Hippocampal formation (tissue), 2 donors: ENCODE data around the gene LRRC27.
"Not testable (repeated sequence)": the region's sequence is repeated elsewhere in the genome, so short reads cannot be mapped to it uniquely, and the experiment has no call there.

Source experiments
- DNase-seq, 2 donors: peaks; one replicate each; lab custom pipeline; 2025; lab: John Stamatoyannopoulos, UW

LRRC27 gene

DNA sequence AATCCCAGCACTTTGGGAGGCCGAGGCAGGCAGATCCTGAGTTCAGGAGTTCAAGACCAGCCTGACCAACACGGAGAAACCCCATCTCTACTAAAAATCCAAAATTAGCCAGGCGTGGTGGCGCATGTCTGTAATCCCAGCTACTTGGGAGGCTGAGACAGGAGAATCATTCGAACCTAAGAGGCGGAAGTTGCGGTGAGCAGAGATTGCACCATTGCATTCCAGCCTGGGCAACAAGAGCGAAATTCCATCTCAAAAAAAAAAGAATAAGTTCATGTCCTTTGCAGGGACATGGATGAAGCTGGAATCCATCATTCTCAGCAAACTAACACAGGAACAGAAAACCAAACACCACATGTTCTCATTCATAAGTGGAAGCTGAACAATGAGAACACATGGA is 17.1 kb upstream of the LRRC27 start:
- DNase-seq: not testable (repeated sequence)

DNA sequence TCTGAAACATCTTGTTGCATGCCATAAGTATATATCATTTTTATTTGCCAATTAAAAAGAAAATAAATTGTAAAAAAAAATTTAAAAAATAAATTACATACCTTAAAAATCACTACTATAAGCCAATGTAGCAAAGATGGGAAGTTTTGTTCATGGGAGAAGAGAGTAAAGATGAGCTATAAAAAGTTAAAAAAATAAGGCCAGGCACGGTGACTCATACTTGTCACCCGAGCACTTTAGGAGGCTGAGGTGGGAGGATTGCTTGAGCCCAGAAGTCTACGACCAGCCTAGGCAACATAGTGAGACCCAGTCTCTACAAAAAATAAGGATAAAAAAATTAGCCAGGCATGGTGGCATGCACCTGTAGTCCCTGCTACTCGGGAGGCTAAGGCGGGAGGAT is 15.9 kb upstream of the LRRC27 start:
- no peak for DNase-seq

DNA sequence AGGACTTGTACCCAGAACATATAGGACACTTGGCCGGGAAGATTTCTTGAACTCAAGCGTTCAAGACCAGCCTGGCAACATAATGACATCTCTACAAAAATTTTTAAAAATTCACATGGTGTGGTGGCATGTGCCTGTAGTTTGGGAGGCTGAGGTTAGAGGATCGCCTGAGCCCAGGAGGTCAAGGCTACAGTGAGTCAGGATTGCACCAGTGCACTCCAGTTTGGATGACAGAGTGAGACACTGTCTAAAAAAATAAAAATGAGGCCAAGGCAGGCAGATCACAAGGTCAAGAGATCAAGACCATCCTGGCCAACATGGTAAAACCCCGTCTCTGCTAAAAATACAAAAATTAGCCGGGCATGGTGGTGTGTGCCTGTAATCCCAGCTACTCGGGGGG is 14.5 kb upstream of the LRRC27 start:
- not testable (repeated sequence) for DNase-seq

DNA sequence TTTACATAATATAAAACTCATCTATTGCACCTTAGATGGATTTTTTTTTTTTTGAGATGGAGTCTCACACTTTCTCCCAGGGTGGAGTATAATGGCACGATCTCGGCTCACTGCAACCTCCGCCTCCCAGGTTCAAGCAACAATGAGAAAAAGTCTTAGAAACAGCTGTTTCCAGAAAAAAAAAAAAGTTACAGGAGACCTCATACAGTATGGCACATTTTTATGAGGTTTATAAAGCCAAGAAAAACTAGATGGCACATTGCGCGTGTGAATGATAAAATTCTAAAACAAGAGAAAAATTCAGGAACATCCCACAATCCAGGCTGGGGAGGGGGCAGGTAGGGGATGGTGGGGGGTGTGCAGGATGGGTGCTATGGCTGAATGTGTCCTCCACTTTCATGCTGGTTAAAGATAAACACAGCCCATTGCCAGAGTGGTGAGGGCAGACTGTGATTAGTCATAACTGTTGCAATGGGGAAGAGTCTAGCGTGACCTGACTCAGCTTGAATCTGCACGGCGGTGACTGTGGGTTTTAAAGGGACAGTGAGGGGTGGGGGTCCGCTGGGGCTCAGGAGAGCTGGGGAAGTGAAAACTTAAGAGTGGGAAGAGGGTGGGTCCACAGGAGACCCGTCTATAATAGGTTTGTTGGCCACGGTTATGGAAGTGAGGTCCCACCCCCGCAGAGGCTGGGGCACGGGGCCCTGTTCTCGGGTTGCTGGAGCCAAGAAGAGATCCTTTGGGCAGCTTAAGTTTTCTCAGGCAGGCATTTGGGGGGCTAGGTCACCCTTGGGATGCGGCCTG is 11.9 kb upstream of the LRRC27 start:
- DNase-seq: no peak

DNA sequence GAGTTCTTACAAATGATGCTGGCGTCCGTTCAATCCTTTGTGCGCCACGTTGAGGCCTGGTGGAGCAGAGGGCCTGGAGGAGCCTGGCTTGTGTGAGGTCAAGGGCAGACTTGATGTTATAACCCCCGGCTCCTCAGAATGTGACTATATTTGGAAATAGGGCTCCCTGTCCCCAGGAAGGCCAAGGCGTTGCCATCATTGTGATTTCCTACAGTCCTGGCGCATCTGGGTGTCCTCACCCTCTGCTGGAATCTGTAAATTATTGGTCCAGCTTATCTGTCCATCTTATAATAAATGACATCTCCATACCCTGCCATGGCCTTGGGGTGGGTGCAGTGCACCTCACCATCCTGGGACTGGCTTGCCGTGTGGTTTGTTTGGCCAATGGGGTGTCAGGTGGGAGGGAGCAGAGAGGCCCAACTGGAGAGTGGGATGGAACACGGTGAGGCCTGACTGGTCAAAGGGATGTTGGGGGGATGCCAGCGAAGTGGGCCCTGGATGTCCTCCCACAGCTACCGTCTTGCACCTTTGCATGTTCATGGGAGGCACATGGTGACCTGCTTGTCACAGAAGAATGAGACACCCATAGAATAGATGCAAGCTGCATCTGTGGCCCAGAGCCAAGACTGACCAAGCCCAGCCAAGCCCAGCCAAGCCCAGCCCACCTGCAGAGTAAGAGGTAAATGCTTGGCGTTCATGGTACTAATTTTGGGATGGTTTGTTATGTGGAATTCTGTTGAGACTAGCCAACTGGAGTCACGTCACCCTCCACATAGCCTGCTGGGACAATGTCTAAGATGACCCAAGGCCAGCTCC is 11.1 kb upstream of the LRRC27 start:
- no peak for DNase-seq

DNA sequence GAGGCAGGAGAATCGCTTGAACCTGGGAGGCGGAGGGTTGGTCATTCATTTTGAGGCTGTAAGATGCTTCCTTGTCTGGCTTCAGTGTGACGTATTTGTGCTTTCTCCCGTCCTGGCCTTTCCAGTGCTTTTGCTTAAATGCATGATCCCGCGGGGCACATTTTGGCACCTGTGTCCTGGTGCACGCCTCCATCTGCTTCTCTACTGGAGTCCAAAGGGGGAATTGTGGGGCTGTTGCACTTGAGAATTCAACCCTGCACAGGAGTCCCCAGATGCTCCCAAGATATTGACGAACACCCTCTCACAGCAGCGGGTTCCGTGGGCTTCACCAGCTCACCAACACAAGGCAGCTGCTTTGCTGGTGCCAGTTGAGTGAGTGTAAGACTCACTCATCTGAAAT is 10.3 kb upstream of the LRRC27 start:
- DNase-seq: no peak

DNA sequence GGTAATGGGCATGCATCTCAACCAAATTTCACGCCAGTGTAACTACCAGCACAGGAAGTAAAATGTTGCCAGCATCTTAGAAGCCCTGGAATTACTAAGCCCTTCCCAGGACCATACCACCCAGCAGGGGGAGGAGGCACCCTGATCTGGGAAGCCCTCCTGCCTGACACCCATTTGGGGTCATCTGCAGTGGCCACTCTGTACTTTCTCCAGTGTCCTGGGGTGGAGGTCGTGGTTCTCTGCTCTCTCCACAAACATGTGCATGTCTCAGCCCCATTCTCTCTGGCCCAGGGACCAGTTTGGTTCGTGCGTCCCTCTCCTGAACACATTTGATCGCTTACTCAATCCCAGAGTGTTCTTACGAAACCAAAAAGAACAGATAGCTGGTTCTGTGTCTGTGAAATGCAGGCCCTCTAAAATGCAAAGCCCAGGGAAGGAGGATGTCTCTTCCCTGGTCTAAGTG is 9.4 kb upstream of the LRRC27 start:
- DNase-seq: no peak

DNA sequence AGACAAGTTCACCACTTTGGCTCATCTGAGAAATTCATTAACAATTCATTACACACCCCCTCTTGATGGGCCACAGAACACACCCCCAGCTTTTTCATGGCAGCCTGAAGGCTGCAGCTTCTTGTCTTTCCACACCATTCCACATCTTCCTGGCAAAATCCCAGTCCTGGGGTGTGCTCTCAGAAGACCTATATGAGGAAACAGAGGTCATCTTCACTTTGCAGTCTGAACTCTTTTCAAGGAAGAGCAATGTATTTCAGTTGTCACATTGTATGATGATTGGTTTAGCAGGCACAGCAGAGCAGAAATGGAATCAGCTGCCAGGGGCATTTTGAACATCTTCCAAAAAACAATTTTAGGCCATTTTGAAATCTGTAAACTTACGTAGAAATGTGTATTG is 7.8 kb upstream of the LRRC27 start:
- no peak for DNase-seq

DNA sequence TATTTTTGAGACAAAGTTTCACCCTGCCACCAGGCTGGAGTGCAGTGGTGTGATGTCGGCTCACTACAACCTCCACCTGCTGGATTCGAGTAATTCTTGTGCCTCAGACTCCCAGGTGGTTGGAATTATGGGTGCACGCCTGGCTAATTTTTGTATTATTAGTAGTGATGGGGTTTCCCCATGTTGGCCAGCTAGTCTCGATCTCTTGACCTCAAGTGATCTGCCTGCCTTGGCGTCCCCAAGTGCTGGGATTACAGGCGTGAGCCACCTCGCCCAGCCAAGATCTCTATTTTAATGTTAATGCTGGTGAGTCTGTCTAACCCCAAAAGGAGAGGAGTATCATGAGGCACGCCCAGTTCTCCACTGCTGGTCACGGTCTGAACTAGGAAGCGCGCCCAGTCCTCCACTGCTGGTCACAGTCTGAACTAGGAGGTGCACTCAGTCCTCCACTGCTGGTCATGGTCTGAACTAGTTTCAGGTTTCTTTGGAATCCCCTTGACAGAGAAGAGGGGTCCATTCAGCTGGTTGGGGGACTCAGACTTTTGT is 5.6 kb upstream of the LRRC27 start:
- DNase-seq: no peak

DNA sequence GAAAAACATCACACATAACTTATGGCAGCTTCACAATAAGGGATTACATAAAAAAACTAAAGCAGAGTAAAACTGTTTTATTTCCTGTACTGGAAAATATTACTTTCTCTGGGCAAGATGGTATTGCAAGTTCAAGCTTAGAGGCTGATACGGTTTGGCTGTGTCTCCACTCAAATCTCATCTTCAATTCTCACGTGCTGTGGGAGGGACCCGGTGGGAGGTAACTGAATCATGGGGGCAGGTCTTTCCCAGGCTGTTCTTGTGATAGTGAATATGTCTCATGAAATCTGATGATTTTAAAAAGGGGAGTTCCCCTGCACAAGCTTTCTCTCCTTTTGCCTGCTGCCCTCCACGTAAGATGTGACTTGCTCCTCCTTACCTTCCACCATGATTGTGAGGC is 5.1 kb upstream of the LRRC27 start:
- no peak for DNase-seq

DNA sequence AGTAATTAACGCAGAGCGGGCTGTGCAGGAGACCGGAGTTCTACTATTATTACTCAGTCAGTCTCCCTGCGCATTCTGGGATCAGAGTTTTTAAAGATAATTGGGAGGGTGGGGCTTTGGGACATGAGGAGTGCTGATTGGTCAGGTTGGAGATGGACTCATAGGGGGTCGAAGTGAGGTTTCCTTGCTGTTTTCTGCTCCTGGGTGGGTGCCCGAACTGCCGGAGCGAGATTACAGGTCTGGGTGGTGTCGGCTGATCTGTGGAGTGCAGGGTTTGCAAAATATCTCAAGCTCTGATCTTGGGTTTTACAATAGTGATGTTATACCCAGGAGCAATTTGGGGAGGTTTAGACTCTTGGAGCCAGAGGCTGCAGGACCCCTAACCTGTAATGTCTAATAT is 3.9 kb upstream of the LRRC27 start:
- DNase-seq: no peak

DNA sequence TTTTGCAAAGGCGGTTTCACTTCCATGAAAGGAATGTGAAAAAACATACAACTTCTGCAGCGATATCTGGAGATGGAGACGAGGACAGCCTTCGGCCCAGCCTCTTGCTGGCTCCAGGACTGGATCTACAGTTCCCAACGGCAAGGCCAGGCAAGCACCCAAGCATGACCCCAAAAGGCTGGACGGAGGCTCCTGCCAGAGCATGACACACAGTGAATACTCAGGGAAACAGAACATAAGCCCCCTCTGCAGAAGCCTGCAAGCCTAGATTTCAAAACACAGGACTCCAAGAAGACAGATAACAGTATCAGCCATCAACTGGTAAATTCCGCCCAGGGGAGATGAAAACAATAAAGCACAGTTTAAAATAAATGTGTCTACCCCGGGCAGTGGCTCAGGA is 3.3 kb upstream of the LRRC27 start:
- no peak for DNase-seq

DNA sequence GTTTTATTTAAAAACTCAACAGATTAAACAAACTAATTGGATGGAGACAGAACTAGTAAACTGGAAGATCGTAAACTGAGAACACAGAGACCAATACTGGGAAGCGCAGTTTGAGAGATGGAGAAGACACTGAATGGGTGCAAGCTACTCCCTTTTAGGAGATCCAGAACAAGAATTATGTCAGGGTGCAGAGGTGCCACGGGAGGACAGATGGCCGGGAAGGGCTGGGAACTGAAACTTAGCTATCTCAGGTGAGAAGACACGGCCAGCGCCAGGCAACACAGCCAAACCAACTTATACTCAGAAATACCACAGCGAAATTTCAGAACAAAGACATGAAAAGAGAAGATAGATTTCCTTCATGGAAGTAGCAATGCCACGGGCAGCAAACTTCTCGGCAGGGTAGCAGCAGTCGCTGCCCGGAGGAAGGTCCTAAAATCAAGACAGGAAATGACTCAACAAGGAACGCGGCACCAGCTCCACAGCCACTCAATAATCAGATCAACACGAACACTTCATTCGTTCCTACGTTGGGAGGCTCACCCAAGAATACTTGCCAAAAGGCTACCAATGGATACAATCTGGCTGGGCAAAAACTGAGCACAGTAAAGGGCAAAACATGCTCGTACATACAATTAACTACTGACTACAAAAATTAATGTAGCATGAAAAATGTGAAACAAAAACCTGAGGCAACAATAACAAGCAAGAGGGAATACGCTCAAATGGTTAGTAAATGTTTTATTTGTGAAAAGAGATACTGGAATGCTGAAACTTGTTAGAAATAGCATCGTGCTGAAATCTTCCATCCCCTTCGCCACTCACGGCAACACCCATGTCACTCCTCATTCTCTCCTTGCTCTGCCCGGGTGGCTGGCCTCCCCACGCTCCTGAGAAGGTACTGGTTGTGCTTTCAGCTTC is 2.2 kb upstream of the LRRC27 start:
- no peak for DNase-seq

DNA sequence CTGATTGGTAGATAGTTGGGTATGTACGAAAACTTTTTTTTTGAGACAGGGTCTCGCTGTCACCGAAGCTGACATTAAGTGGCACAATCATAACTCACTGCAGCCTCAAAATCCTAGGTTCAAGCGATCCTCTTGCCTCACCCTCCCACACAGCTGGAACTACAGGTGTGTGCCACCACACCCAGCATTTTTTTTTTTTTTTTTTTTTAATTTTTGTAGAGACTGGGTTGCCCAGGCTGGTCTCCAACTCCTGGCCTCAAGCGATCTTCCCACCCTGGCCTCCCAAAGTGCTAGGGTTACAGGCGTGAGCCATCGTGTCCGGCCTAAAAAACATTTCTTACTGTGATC is 1.5 kb upstream of the LRRC27 start:
- DNase-seq: no peak

DNA sequence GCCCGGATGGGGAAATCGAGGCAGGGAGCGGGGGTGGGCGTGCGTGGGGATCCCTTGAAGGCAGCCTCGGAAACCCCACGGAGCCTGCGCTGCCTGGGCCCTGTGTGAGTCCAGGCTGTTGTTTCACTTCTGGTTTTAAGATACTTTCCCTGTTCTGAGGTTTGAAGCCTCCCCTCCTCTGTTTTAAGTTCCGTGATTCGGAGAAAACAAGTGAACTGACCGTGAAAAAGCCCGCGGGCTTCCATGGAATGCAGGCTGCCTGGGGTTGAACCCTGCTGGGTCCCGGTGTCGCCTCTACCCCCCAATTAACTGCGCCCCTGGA is 401 bp downstream of the LRRC27 start:
- peak in 1 of 2 donors; percentile 41 for DNase-seq

DNA sequence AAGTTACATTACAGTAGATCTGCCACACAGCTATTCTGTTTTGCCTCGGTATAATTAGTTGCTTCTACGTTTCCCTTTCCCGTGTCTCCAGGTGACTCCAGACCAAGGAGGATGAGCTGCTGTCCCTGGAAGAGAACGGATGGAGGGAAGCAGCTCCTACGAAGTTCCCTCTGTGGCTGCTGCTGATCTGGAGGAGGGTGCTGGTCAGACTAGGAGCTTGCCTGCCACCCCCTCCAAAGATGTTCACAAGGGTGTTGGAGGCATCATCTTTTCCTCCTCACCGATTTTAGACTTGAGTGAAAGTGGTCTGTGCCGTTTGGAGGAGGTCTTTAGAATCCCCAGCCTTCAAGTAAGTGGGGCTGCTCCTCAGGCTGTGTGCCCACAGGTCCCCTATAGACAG is 1.4 kb downstream of the LRRC27 start:
- no peak for DNase-seq

DNA sequence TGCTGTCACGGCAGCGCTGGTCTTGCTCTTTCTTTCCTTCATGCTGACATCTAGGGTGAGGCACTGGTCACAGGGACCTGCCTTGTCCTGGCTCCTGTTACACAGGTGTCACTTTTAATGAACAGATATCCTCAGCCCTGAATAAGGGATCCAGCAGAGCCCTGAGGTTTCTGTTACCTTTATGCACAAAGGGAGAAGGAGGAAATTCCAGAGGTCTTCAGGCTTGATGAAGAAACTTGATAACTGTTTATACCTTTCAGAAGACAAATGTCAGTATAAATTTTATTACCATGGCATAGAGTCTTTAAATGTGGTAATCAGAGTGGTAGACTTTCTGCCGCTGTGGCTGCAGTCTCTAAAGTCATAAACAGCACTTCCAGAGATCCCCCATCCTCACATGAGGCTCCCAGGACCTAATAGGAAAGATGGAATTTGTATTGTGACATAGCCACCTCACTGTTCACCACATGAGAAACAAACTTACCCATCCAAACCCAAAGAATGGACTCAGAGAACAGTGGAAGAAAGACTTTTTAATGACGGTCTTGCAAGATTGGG is 2.7 kb downstream of the LRRC27 start:
- DNase-seq: no peak

DNA sequence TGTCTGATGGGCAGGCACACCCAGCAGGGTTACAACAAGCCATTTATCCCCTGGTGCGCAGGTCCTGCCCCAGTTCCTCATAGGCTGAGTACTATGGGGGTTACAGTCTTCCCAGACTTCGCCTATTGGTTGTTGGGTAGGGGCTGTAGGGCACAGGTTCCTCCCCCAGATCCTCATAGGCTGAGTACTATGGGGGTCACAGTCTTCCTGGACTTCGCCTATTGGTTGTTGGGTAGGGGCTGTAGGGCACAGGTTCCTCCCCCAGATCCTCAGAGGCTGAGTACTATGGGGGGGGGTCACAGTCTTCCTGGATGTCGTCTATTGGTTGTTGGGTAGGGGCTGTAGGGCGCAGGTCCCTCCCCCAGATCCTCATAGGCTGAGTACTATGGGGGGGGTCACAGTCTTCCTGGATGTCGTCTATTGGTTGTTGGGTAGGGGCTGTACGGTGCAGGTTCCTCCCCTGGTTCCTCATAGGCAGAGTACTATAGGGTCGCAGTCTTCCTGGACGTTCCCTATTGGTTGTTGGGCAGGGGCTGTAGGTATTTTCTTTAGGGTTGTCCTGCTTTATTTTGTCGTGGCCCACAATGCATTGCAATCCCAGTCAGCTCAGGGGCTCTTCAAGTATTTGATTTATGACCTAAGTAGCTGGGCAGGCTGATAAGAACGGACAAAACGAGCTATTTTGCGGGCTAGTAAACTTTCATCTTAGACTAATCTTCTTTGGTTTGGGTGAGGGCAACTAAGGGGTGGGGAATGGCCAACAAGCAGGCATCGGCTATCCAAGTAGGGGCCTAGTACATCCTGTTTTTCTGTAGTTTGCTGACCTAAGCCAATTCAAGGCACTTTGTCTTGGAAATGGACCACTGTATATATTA is 3.4 kb downstream of the LRRC27 start:
- DNase-seq: peak; percentile 49 to 51

DNA sequence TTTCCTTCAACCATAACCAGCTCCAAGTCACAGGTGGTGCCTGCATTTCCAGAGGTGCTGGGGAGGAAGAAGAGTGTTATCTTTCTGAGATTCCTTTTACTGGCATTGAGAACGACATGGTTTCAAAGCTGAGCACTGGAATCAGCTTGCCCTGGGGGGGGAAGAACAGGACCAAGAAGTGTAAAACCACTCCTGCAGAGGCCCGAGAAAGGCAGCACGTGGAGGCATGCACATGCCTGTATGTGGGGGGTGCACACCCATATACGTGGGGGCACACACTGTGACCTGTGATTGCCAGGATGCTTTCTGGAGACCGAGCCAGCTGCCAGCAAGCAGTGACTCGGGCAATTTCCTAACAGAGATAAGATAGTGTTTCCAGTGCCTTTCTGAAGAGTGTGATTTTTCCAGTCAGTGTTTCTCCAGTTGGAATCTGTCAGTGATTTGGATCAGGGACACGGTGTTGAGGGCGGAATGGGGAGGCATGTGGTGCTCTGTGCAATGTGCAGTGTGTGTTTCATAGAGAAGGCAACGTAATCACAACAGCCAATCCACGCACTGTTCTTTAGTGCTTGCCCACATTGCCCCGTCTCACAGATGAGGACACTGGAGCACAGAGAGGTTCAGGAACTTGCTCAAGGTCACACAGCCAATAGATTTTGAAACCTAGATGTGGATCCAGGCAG is 4.2 kb downstream of the LRRC27 start:
- DNase-seq: no peak

DNA sequence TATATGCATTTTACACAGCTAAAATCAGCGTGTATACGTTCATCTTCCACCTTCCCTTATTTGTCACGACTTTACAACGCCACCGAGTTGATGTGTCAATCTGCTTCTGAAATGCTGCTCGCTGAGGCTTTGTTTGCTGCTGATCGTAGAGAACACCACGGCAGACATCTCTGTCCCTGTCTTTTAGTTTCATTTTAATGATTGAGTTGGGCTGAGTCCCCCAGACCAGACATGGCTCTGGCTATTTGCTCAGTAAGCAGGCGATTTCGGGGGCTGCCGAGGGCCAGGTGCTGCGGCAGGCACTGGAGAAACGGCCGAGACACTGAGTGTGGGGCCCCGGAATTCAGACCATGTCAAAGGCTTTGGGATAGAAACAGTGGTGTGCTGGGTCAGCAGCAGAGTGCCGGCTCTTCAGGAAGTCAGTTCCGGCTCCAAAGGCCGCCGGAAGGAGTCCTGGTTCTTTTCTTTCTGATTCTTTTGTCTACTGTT is 5.0 kb downstream of the LRRC27 start:
- no peak for DNase-seq
